Activated CD4-positive, alpha-beta T cell treated with anti-CD3 and anti-CD28 coated beads for 4 hours (primary cell): ENCODE results near the gene ZNF667.

Experiments used
- DNase-seq, 2 donors: peaks; one replicate each; pipeline ENCODE4 v3.0.0-alpha.2; 2020

ZNF667 gene

DNA sequence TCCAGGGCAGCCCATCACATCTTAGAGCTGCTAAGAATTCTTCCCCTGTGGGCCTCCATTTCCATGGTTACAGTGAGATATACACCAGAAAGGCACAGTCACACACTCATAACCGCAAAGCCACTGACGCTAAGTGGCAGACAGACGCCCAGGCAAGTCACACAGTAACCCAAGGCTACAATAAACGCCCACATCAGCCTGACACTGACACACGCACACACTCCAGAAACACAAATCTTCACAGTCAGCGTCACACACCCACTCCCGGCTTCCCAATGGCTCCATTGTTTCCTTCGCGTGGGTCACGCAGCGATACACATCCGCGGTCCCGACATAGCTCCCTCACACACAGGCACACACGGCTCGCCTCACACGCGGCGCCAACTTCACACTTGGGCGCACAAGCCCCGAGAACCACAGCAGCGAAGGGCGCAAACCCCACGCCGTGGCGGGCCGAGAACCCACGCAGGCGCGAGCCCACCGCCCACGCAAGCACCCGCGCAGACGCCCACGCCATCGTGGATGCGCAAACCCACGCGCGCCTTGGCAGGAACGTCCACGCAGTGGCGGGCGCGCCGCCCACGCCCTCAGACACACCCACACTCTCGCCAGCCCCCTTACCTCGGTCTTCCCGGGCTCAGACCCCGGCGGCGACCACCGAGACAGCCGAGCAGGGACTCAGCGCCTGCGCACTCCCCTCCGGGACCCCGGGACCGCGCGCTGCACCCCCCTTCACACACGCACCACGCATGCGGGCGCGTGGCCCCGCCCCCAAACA, at the start of gene ZNF667:
ZNF667 (minus strand) TSS at position 695 of the 778 bp plus-strand sequence. CDS start 14,975 bp downstream, outside the sequence.
- DNase-seq, result peak; percentile 9 to 10

DNA sequence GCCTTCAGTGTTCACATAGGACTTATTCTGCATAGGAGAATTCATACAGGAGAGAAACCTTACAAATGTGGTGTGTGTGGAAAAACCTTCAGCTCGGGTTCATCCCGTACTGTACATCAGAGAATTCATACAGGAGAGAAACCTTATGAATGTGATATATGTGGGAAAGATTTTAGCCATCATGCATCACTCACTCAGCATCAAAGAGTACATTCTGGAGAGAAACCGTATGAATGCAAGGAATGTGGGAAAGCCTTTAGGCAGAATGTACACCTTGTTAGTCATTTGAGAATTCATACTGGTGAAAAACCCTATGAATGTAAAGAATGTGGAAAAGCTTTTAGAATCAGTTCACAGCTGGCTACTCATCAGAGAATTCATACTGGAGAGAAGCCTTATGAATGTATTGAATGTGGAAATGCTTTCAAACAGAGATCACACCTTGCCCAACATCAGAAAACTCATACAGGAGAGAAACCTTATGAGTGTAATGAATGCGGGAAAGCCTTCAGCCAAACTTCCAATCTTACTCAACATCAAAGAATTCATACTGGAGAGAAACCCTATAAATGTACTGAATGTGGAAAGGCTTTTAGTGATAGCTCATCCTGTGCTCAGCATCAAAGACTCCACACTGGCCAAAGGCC, 48.2 kb upstream of the ZNF667 start:
- no peak for DNase-seq

DNA sequence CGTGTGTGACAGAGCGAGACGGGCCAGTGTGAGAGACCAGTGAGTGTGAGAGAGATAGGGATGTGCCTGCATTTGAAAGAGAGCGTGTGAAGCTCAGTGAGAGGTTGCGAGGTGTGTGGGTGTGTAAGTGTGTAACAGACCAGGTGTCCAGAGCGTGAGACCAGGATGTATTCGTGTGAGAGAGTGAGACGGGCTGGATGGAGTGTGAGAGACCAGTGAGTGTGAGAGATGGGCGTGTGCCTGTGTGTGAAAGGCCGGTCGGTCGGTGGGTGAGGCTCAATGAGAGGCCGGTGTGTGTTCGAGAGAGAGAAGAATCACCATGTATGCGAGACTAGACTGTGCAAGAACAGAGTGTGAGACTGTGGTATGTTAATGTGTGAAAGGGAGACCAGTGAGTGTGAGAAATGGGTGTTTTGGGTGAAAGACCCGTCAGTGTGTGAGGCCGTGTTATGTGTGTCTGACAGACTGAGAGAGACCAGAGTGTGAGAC, 31.2 kb upstream of the ZNF667 start:
- DNase-seq, result no peak

DNA sequence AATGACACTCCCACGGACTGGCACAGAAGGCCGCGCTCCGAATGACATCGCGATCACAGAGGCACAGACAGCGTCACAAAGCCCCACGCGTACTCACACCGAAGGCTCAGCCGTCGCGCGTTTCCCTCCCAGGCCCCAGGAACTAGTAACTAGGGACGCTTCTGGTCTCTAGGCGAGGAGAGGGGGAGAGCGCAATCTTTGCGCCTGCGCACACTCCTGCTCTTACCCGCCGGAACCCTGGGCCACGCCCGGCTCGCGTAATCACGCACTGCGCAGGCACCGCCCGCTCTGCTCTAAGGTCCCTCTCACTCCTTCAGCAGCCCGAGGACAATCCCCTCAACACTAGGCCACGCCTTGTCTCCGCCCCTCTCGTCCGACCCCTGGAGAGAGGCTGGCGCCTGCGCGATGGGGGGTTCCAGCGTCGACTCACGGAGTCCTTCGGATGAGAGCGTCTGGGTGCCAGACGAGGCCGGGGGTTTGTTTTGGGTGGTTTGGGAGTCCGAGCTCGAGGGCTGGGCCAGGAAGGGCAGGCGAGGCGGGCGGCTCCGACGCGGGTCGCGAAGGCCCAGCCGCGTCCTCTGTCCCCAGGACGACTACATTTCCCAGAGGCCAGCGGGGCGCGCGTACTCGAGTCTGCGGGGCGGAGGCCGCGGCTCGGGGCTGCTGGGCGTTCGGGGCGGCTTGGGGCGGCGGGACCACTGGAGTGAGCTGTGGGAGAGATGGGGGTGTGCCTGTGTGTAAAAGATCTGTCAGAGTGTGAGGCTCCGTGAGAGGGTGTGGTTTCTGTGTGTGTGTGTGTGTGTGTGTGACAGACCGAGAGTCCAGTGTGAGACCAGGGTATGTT, 30.5 kb upstream of the ZNF667 start, which contains the start of gene ZNF471:
ZNF471 (plus strand) TSS at position 410 of the 844 bp plus-strand sequence. CDS start 3,717 bp downstream, outside the sequence.
- peak; percentile 75 to 79 for DNase-seq

DNA sequence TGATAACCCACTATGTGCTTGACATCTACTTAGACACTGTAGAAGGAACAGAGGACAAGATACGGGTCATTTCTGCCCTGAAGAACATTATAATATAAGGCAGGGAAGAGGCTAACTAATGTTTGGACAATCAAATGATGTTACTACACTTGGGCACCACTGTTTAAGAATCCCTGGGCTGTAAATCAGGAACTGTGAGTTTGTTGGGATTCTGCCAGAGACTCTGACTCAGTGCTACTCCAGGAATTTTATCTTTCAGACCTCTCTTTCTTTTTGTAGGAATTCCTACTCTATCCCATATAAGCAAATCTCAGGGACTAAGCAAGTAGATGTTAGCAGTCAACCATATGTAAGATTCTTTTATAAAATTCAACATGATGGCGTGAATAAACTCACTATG, 27.4 kb upstream of the ZNF667 start:
- DNase-seq, result no peak

DNA sequence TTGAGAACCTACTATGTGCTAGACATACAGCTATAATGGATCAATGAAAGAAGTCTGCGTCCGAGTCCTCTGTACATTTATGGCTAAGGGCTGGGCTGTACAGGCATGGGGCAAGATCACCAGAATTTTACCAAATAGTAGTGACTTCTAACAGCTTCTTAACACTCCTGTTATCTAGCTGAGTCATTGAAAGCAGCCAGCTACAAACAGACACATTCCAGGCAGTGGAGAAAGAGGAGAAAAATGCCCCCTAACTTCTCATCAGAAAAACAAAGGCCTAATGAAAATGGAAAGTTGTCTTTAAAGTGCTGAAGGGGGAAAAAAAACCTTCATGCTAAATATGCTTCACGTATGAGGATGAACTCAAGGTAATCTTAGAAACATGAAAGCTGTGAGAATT, 14.3 kb upstream of the ZNF667 start:
- no peak for DNase-seq

DNA sequence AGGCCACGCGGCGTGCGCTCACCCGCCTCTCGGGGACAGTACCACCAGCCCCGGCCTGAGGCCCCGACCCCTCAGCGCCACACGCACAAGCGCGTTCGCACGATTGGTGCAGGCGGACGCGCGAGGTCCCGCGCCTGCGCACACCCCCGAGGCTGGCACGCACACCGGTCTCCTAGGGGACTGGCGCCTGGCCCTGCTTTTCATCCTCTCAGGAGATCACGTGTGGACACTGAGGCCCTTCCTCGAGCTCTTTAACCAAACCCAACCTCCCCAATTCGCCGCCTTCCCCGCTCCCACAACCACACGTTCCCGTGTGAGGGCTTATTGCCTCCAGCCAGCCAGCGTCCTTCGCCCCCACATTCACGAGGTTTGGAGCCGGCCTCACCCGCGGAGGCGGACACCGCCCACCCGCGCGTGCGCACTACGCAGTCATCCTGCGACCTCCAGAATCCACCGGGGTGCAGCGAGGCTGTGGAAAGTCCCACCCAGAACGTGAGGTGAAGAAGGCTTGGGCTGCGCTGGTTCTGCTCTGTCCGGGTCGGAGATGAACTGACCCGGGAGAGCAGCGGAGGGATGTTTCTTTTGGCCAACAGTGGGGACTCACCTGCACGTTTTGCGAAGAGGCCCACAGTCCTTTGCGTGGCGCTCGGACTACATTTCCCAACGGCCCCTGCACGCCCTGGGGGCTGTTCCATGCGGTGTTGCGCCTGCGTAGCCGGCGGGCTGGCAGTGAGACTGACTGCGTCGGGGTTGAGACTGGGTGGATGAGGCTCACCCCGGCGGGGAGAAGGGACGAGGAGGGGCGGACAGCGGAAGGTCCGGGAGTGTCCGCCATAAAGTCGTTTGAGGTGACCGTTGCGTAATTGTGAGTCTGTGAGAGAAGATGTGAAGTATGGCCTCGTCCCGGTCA, 539 bp upstream of the ZNF667 start:
- peak; percentile 34 to 43 for DNase-seq

DNA sequence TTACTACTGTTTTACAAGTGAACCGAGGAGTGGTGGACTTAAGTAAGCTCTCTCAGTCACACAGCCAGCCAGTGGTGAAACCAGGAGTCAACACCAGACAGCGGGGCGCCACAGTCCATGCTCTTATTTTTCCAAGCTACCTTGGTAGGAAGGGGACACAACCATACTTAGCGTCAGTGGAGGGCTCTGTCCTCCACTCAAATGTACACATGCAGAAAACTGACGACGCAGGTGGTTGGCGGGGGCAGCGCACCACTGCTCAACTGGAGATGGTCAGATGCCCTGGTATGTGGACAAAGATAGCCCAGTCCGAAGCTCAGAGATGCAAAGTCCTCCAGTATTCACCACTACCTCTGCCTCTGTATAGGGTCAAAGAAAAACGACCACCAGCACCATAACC, 1.1 kb downstream of the ZNF667 start:
- DNase-seq, result no peak

DNA sequence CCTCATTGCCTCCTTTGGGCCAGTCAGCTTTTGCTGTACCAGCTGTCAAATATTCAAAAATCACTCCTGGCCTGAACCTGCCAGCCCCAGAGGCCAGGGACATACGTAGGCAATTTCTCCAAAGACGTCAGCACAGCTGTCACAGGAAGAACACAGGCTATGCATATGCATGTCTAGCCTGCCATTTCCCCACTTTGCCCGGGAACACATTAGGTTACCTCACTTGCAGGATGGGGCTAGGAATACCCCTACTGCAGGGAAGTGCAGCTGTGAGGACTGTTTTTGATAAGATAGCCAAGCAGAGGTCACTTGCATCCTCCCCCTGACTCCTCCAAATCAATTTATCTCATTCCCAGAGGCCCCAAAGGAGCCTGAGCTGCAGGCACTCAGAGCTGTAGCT, 2.8 kb downstream of the ZNF667 start:
- DNase-seq, result no peak

DNA sequence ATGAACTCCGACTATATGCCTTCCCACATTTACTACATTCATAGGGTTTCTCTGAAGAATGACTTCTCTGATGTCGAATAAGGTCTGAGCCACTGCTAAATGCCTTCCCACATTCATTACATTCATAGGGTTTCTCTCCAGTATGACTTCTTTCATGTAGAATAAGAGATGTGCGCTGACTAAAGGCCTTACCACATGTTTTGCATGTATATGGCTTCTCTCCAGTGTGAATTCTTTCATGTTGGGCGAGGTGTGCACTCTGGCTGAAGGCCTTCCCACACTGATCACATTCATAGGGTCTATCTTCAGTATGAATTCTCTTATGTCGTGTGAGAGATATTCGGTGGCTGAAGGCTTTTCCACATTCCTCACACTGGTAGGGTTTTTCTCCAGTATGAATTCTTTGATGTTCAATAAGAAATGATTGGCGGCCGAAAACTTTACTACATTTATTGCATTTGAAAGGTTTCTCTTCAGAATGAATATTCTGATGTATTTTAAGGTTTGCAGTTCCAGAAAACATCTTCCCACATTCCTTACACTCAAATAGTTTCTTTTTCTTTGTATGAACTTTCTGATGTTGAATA, 35.8 kb downstream of the ZNF667 start:
- DNase-seq, result no peak

DNA sequence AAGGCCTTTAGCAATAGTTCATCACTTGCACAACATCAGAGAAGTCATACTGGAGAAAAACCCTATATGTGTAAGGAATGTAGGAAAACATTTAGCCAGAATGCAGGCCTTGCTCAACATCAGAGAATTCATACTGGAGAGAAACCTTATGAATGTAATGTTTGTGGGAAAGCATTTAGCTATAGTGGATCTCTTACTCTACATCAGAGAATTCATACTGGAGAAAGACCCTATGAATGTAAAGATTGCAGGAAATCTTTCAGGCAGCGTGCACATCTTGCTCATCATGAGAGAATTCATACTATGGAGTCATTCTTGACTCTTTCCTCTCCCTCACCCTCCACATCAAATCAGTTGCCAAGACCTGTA, 53.2 kb downstream of the ZNF667 start:
- DNase-seq, result no peak

DNA sequence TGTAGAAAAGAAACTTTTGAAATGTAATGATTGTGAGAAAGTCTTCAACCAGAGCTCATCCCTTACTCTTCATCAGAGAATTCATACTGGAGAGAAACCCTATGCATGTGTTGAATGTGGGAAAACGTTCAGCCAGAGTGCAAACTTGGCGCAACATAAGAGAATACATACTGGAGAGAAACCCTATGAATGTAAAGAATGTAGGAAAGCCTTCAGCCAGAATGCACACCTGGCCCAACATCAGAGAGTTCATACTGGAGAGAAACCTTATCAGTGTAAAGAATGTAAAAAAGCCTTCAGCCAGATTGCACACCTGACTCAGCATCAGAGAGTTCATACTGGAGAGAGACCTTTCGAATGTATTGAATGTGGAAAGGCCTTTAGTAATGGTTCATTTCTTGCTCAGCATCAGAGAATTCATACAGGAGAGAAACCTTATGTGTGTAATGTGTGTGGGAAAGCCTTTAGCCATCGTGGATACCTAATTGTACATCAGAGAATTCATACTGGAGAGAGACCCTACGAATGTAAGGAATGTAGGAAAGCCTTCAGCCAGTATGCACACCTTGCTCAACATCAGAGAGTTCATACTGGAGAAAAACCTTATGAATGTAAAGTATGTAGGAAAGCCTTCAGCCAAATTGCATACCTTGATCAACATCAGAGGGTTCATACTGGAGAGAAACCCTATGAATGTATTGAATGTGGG, 53.7 kb downstream of the ZNF667 start:
- DNase-seq, result no peak

DNA sequence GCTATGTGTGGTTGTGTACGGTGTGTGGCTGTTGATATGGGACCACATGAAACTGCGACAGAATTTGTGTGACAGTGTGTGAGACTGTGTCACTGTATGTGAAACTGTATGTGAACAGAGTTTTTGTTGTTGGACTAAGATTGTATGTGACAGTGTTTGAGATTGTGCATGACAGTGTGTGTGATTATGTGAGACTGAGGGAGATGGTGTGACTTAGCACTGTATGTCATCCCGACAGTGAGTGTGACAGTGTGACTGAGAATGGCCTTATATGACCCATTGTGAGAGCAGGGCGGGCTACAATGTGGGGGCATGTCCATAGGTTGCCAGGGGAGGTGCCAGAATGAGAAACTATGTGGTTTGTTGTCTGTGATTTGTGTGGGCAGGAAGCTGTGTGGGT, 72.1 kb downstream of the ZNF667 start:
- no peak for DNase-seq

DNA sequence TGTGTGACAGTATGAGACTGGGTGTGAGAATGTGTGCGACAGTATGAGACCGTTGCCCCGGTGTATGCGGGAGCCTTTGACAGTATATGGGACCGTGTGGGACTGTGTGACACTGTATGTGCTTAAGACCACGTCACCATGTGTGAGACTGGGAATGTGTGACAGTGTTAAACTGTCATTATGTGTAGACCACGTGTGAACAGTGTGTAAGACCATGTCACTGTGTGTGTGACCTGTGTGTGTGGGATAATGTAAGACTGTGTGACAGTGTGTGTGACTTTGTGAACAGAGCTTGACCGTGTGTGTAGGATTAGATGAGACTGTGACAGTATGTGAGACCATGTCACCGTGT, 72.5 kb downstream of the ZNF667 start:
- DNase-seq, result no peak

DNA sequence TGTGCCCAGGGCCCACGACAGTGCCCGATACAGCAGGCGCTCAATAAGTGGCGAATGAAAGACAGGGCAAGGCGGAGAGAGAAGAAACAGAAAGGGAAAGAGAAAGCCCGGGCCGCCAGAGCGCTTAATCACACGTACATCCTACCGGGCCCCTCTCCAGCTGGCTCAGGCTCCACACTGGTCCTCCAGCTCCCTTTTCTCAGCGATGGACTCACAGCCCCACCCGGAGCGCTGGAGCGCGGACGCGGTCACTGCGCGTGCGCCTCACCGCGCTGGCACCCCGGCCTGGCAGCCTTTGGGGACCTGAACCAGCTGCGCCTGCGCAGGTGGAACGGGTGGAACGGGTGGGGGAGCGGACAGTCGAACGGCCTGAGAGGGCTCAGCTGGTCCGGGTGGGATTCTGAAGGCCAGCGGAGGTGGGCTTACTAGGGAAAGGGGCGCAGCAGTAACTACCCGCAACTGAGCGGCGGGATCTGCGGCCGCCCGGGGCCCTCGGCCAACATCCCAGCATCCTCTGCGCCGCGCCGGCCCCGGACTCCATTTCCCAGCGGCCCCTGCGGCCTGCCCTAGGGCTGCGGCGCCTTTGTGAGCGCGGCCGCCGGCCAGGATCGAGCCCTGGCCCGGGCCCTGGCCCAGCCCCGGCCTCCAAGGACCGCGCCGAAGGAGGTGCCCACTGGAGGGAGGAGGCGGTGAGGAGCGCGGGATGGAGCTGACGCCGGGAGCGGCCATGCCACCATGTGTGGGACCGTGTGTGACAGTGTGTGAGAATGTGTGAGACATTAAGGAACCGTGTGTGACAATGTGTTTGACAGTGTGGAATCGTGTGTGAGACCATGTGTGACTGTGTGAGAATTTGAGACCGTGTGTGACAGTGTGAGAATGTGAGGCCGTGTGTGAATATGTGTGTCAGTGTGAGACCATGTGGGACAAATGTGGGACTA, 73.1 kb downstream of the ZNF667 start, which contains the start of gene ZNF583:
ZNF583 (plus strand) TSS at position 569 of the 941 bp plus-strand sequence. CDS start 2,783 bp downstream, outside the sequence.
- peak; percentile 85 to 90 for DNase-seq

DNA sequence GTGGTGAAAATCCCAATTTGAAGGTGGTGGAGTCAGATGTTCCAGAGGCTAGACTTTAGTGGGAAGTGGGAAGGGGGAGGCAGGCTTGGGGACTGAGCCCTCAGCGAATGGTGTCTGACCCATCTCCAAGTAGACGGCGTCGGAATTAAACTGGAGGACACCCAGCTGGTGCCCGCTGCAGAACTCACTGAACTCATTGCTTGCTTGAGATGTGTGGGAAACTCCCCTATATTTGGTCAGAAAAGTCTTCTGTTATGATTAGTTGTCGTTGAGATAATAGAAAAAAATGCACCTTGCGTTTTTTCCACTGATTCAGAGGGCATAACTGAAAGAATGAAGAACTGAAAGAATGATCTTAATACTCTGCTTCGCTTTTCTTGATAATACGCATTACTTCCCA, 73.9 kb downstream of the ZNF667 start:
- peak; percentile 2 to 5 for DNase-seq

DNA sequence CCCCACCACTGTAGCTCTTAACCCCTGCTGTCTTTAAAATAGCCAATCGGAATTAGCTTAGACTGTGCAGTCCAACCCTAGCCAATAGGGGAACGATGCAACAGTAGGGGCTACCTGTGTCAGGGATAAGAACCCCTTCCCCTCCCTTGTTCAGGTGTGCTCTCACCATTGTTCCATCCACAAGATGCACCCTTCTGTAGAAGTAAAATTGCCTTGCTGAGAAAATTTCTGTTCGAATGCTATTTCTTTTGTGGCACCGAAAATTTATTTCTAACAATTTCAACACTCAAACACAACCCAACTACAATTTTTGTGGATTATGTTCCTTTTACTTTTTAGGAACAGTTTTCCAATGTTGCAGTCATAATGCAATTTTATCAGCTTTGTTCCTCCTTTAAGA, 76.7 kb downstream of the ZNF667 start:
- no peak for DNase-seq

DNA sequence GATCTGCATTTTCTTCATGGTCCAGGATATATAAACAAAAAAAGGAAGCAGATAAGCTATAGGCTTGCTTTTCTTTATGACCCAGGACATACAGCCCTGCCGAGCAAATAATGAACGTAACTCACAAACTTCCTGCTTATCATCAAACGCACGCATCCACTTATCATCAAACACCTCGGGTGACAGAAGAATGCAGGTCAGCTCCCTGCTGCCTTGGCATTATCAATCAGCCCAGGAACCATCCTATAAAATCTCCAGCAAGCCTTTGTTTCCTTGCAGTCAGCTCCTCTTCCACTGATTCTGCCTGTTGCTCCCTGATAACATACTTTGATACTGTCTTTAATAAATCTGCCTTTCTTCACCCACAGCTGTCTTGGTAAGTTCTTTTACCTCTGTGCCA, 78.3 kb downstream of the ZNF667 start:
- DNase-seq, result no peak

DNA sequence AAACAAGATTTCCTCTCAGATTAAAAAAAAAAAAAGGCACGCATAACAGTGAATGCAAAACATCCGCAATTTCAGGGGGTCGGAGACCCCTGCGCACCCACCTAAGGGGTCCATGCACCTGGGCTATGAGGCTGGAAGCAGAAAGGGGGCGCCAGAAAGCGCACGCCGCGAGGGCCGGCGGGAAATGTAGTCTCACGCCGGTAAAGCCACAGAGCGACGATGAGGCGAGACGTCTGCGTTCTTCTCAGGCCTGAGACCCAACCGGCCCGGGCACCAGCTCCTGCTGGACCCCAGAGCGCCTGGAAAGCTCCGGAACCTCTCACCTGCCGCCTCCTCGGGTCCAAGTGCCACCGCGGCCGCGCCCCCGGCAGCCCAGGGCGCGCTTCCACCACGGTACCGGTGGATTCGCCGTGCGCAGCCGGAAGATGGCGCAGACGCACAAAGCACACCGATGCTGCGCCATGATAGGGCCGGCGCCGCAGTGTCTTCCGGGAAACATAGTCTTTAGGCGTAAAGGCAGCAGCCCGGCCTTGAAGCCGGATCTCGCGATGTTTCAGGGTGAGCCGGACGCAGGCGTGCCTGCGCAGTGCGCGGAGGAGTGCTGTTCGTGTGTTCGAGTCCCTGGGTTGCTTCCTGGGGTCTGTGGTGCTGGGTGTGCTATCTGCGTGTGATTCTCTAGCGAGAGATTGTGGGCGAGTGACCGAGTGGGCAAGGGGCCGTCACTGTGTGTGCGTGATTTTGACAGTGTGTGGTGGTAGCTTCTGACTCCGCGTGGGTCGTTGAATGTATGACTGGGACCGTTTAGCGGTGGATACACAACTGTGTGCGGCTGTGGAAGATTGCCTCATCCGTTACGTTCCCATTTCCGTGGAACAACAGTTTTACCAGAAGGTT, 83.8 kb downstream of the ZNF667 start, which contains the start of gene ZNF582:
ZNF582 (minus strand) TSS at position 416 of the 894 bp plus-strand sequence. CDS start 1,782 bp downstream, outside the sequence.
- peak; percentile 92 to 93 for DNase-seq
